Left lung (tissue), 10 donors: ENCODE data around the gene PAPPA2. TPM values are rescaled to one million over a fixed set of nuclear protein-coding genes. Genes with fewer than 3 reads are reported as not detected.
A peak's percentile ranks its signal among the peaks of the same experiment; 100 is the strongest.

Experiments
- ATAC-seq: fragments of 200-7000 bp; cut with Tn5 transposase; one replicate; pipeline ENCODE4 v1.9.1; 2020; ENCODE audit warnings: moderate library complexity
- DNase-seq, 4 donors: peaks; one replicate each; pipeline ENCODE4 v3.0.0-alpha.2; 2013 to 2020
- H3K27ac ChIP-seq, 2 donors: fragments of 200-600 bp; sonication (generic) in 1 of 2; one replicate each; pipeline versions ENCODE4 v1.5.0 to v1.8.0; 2020 to 2021
- H3K27me3 ChIP-seq, 2 donors: fragments of 200-600 bp; sonication (generic) in 1 of 2; one replicate each; pipeline versions ENCODE4 v1.5.0 to v1.8.0; 2020 to 2021
- H3K36me3 ChIP-seq, 2 donors: fragments of 200-600 bp; sonication (generic) in 1 of 2; one replicate each; pipeline versions ENCODE4 v1.5.0 to v1.8.0; 2020 to 2021
- H3K4me1 ChIP-seq, 2 donors: fragments of 200-600 bp; one replicate each; pipeline ENCODE4 v1.8.0; 2021
- H3K4me3 ChIP-seq, 2 donors: fragments of 200-600 bp; sonication (generic) in 1 of 2; one replicate each; pipeline versions ENCODE4 v1.5.0 to v1.8.0; 2020 to 2021; ENCODE audit warnings: mild to moderate bottlenecking in 1 of 2
- H3K9me3 ChIP-seq, 2 donors: fragments of 200-600 bp; sonication (generic) in 1 of 2; one replicate each; pipeline versions ENCODE4 v1.5.0 to v1.8.0; 2020 to 2021
- CTCF ChIP-seq, 2 donors: fragments of 200-600 bp; sonication (generic) in 1 of 2; IDR thresholded peaks; one replicate each; pipeline versions ENCODE4 v1.5.0 to v1.8.0; 2021; ENCODE audit warnings: antibody characterized with exemption in 2 of 2
- intact Hi-C, 2 donors: fragments of 100-400 bp; cut with DNase I; formaldehyde crosslinking; loops; one replicate each; pipeline versions ENCODE4 v1.11.2 to v1.14.2; 2022
- polyA plus RNA-seq, 6 donors: library from polyadenylated mRNA; unstranded; fragments of 120-200 nt; gene quantifications; one replicate each; pipeline ENCODE4 v1.2.1, GENCODE V29; 2013; ENCODE audit not compliant: insufficient read length in 6 of 6
- total RNA-seq, 2 donors: library from RNA; stranded (reverse); fragmentation: NEBNext Ultra II Directional; extraction: Animal tissue kit (Norgen Biotek cat#: 25700); gene quantifications; one replicate each; pipeline ENCODE4 v1.2.1, GENCODE V29; 2021
- donor health status: DM: no; HTN: yes; CAD: no.
- donor health status: DM: no; HTN: no; CAD: no.

The PAPPA2 gene
- total and polyA plus RNA-seq, 8 donors = 0.09 to 0.68 (median 0.27) TPM

- intact Hi-C loops = loop anchor here in 1 of 2 donors (10.0 kb wide), 1 partner anchor 130 kb away; no protein-coding TSS in a partner anchor
- no peak overlapping the region for H3K27ac ChIP-seq
- DNase-seq (no peak), ATAC-seq (peak; percentile 70)
- H3K36me3 ChIP-seq = no peaks in the 10 kb centered on the region
- no peak overlapping the region for H3K4me3 ChIP-seq
- H3K27me3 ChIP-seq = no peaks in the 10 kb centered on the region
- H3K4me1 ChIP-seq = no peaks in the 10 kb centered on the region
- no peaks in the 10 kb centered on the region for H3K9me3 ChIP-seq
- TF ChIP-seq CTCF (IDR thresholded peaks at IDR 0.05) = no peak
Observed at GRCh38 chr1:176694713-176695112, 231.7 kb downstream of the PAPPA2 start.

DNA sequence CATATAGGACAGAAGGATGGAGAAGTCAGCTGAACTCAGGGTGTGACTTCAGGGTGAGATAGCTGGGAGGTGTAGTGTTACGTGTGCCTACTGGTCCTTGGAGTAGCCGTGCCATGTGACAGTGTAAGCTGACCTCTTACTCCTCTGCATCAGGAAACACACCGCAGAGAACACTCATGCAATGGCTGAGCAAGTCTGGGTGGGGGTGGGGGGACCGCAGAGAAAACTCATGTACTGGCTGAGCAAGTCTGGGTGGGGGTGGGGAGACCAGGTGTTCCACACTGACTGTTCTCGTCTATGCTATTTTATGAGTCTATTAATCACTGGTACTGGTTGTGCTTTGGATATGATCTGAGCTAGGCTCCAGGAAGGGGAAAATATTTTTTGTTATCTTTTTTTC, 233.1 kb downstream of the PAPPA2 start:
- DNase-seq (peak in 2 of 4 donors; percentile 42 to 43), ATAC-seq (peak; percentile 74)
- Histone ChIP-seq H3K27me3 (no peaks in the 10 kb centered on the region), H3K27ac (no peak overlapping the region), H3K4me3 (no peak overlapping the region), H3K36me3 (no peaks in the 10 kb centered on the region), H3K4me1 (no peaks in the 10 kb centered on the region), H3K9me3 (no peaks in the 10 kb centered on the region)
- intact Hi-C loops = loop anchor here in 1 of 2 donors (10.0 kb wide), 1 partner anchor 131 kb away; no protein-coding TSS in a partner anchor
- no peak for TF ChIP-seq CTCF (IDR thresholded peaks at IDR 0.05)

DNA sequence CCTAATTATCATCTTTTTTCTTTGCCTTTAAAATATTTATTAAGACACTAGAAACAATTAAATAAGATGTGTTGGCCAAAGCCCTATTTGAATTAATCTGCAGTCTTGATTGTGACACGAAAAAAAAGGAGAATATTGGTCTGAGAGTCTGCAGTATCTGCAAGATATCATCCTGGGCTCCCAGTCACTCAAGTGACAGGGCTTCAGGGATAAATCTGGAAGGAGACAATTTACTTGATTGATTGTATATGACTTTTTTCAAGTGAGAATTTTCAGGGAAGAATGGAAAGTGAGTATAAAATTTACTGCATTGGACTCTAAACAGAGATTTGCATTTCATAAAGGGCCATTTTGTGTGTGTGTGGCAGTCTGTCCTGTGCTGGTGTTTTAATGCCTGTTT, 233.7 kb downstream of the PAPPA2 start:
- Histone ChIP-seq H3K4me3 (no peak overlapping the region), H3K4me1 (no peaks in the 10 kb centered on the region), H3K36me3 (no peaks in the 10 kb centered on the region), H3K9me3 (no peaks in the 10 kb centered on the region), H3K27ac (no peak overlapping the region), H3K27me3 (no peaks in the 10 kb centered on the region)
- TF ChIP-seq CTCF (IDR thresholded peaks at IDR 0.05) = no peak
- DNase-seq = no peak
- no peak for ATAC-seq
- intact Hi-C loops = loop anchor here in 1 of 2 donors (10.0 kb wide), 1 partner anchor 132 kb away; no protein-coding TSS in a partner anchor

- no peak overlapping the region for H3K4me3 ChIP-seq
- intact Hi-C loops = loop anchor here in 1 of 2 donors (10.0 kb wide), 1 partner anchor 135 kb away; no protein-coding TSS in a partner anchor
- no peaks in the 10 kb centered on the region for H3K36me3 ChIP-seq
Observed at GRCh38 chr1:176699821-176700220, 236.8 kb downstream of the PAPPA2 start.

More at GRCh38 chr1:176699821-176700220, 236.8 kb downstream of the PAPPA2 start:
- Histone ChIP-seq H3K27me3 (no peaks in the 10 kb centered on the region), H3K27ac (no peak overlapping the region), H3K9me3 (no peaks in the 10 kb centered on the region), H3K4me1 (no peaks in the 10 kb centered on the region)
- ATAC-seq (no peak), DNase-seq (no peak)
- TF ChIP-seq CTCF (IDR thresholded peaks at IDR 0.05) = no peak
